ENCODE measurements around the gene GRID1. TPM values are rescaled to one million over a fixed set of nuclear protein-coding genes. Genes with fewer than 3 reads are reported as not detected.

GRID1 gene
- total RNA-seq, 4 donors from 2014 or later: 0.40 to 1.9 (median 1.00) TPM

DNA sequence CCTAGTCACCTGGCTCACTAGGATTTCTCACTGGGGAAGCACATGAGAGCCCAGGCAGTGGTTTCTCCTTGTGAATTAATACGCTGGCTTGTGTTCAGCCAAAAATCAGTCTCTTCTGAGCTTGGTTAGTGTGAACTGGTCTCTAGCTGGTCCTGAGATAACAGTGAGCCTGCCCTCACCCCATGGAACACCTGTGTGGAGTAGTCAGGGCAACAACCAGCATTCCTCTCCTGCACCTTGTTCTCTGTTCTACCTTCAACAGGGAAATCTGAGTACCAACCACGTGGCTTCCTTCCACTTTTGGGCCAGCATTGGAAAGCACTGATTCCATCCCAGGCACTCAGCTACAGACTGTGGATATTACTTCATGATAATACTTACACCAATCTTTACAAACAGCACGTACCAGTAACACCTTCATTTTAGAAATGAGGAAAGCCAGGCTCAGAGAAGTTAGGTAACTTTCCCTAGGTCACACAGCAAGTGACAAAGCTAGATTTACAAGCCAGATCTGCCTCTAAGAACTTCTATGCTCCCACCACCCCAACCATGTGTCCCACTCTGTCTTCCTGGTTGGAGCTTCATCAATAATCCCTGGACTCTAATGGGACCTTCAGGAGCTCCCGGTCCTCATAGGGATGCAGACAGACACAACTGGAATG is 106.6 kb downstream of the GRID1 start:
- H3K27ac ChIP-seq: no peak overlapping the region
- H3K36me3 ChIP-seq: no peaks in the 10 kb centered on the region
- DNase-seq: no peak
- intact Hi-C loops (cut with DNase I; ENCODE audit: low total_unique reads): no loop called here
- peaks cover 0 to 7% (median 2%) of the 10 kb centered on the region in 4 donors for H3K4me1 ChIP-seq
- WGBS, 2 donors (ENCODE audit: low coverage in 1 of 2): 61% methylated on average over 4 of the region's 4 CpGs; no CpG with 5 or more reads in 1 of the 2 donors
- H3K9me3 ChIP-seq: no peaks in the 10 kb centered on the region
- in situ Hi-C loops (cut with MboI; ENCODE audit: low pct_ligation_motif_present in 1 of 4, low pct_unique_long_range_greater_than_20kb in 1 of 4, low sequenced_read_pairs in 3 of 4): no loop called here
- TF ChIP-seq, protein P1, sequence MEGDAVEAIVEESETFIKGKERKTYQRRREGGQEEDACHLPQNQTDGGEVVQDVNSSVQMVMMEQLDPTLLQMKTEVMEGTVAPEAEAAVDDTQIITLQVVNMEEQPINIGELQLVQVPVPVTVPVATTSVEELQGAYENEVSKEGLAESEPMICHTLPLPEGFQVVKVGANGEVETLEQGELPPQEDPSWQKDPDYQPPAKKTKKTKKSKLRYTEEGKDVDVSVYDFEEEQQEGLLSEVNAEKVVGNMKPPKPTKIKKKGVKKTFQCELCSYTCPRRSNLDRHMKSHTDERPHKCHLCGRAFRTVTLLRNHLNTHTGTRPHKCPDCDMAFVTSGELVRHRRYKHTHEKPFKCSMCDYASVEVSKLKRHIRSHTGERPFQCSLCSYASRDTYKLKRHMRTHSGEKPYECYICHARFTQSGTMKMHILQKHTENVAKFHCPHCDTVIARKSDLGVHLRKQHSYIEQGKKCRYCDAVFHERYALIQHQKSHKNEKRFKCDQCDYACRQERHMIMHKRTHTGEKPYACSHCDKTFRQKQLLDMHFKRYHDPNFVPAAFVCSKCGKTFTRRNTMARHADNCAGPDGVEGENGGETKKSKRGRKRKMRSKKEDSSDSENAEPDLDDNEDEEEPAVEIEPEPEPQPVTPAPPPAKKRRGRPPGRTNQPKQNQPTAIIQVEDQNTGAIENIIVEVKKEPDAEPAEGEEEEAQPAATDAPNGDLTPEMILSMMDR (IDR thresholded peaks at IDR 0.05): no peak
- no peak for TF ChIP-seq POLR2AphosphoS5 (IDR thresholded peaks at IDR 0.05)
- no peak for TF ChIP-seq POLR2A (IDR thresholded peaks at IDR 0.05)
- TF ChIP-seq EP300 (IDR thresholded peaks at IDR 0.05; ENCODE audit: low read depth): no peak
- no peak overlapping the region for H3K4me3 ChIP-seq
- peaks cover 21% of the 10 kb centered on the region for H3K27me3 ChIP-seq

DNA sequence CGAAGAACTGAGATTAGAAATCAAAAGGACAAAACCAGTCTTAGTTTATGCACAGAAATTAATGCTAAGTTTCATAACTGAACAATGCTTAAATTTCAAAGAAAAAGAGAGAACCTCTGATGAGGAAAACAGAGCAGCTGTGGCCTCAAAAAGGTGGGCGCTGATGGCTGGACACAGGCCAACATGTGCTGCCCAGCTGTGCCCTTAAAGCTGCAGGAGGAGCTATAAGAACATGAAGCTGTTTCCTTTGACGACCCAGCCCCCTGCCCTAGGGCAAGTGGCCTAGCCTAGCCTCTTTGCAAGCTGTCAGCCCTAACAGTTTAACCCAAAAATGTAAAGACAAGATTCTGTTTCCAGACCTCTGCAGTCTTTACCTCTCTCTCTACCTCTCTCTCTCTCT is 107.7 kb downstream of the GRID1 start:
- in situ Hi-C loops (cut with MboI; ENCODE audit: low pct_ligation_motif_present in 1 of 4, low pct_unique_long_range_greater_than_20kb in 1 of 4, low sequenced_read_pairs in 3 of 4) (no loop called here), intact Hi-C loops (cut with DNase I; ENCODE audit: low total_unique reads) (no loop called here)
- Histone ChIP-seq H3K27me3 (peaks cover 17% of the 10 kb centered on the region), H3K4me3 (no peak overlapping the region), H3K4me1 (peaks cover 0 to 7% (median 2%) of the 10 kb centered on the region in 4 donors), H3K27ac (no peak overlapping the region), H3K36me3 (no peaks in the 10 kb centered on the region), H3K9me3 (no peaks in the 10 kb centered on the region)
- TF ChIP-seq POLR2A (IDR thresholded peaks at IDR 0.05) (no peak), POLR2AphosphoS5 (IDR thresholded peaks at IDR 0.05) (no peak), EP300 (IDR thresholded peaks at IDR 0.05; ENCODE audit: low read depth) (no peak)
- TF ChIP-seq, protein P1 (IDR thresholded peaks at IDR 0.05): no peak
- WGBS, 2 donors (ENCODE audit: low coverage in 1 of 2): 28 to 30% methylated on average over 2 to 3 of the region's 3 CpGs
- no peak for DNase-seq

DNA sequence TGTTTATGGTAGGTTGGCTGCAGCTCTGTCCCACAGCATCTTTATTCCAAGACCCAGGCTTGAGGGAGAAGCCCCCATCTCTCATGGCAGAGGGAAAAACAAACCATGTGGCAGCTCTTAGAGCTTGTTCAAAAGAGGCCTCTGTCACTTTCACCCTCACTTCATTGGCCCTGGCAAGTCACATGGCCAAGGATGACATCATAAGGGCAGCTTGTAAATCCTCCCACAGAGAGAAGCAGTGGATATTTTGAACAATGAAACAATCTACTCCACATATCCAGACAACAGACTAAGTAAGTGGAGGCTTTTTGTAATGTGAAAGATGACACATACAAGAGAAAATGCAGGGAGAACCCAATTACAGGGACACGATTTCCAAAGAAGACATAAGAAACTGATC is 108.1 kb downstream of the GRID1 start:
- TF ChIP-seq POLR2A (IDR thresholded peaks at IDR 0.05) (no peak), POLR2AphosphoS5 (IDR thresholded peaks at IDR 0.05) (no peak), EP300 (IDR thresholded peaks at IDR 0.05; ENCODE audit: low read depth) (no peak)
- TF ChIP-seq, protein P1 (IDR thresholded peaks at IDR 0.05): no peak
- no peak overlapping the region for H3K27ac ChIP-seq
- peaks cover 0 to 7% (median 2%) of the 10 kb centered on the region in 4 donors for H3K4me1 ChIP-seq
- intact Hi-C loops (cut with DNase I; ENCODE audit: low total_unique reads) (no loop called here), in situ Hi-C loops (cut with MboI; ENCODE audit: low pct_ligation_motif_present in 1 of 4, low pct_unique_long_range_greater_than_20kb in 1 of 4, low sequenced_read_pairs in 3 of 4) (no loop called here)
- no peaks in the 10 kb centered on the region for H3K9me3 ChIP-seq
- H3K36me3 ChIP-seq: no peaks in the 10 kb centered on the region
- WGBS, 2 donors (ENCODE audit: low coverage in 1 of 2): 50% methylated on average over 1 of the region's 1 CpG; no CpG with 5 or more reads in 1 of the 2 donors
- DNase-seq: no peak
- peaks cover 14% of the 10 kb centered on the region for H3K27me3 ChIP-seq
- no peak overlapping the region for H3K4me3 ChIP-seq

DNA sequence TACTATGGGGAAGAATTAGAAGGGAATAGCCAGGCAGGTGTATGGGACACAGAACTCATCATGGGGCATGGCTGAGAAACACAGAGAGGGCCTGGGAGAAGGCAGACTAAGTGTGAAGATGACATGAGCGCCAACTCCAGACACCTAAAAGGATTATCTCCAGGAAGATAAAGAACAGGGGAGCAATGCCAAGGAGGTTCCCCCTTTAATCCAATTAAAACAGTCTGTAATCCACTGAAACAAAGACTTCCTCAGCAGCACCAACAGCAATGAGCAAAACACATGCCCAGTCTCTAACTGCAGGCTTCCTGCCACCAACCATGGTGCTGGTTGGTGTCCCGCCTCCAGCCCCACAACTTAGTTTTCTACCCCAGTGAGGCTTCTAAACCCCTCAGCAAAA is 108.9 kb downstream of the GRID1 start:
- Histone ChIP-seq H3K4me1 (peaks cover 0 to 4% (median 1%) of the 10 kb centered on the region in 4 donors), H3K27ac (no peak overlapping the region), H3K9me3 (no peaks in the 10 kb centered on the region), H3K27me3 (peaks cover 7% of the 10 kb centered on the region), H3K36me3 (no peaks in the 10 kb centered on the region), H3K4me3 (no peak overlapping the region)
- no peak for DNase-seq
- 86 to 95% methylated on average over 1 to 2 of the region's 2 CpGs for WGBS, 2 donors (ENCODE audit: low coverage in 1 of 2)
- in situ Hi-C loops (cut with MboI; ENCODE audit: low pct_ligation_motif_present in 1 of 4, low pct_unique_long_range_greater_than_20kb in 1 of 4, low sequenced_read_pairs in 3 of 4) (no loop called here), intact Hi-C loops (cut with DNase I; ENCODE audit: low total_unique reads) (no loop called here)
- TF ChIP-seq, protein P1 (IDR thresholded peaks at IDR 0.05): no peak
- no peak for TF ChIP-seq POLR2A (IDR thresholded peaks at IDR 0.05)
- no peak for TF ChIP-seq POLR2AphosphoS5 (IDR thresholded peaks at IDR 0.05)
- no peak for TF ChIP-seq EP300 (IDR thresholded peaks at IDR 0.05; ENCODE audit: low read depth)
